PC-9 (cell line): ENCODE data around the gene B3GAT1. TPM values are rescaled to one million over a fixed set of nuclear protein-coding genes. Genes with fewer than 3 reads are reported as not detected.
A peak's percentile ranks its signal among the peaks of the same experiment; 100 is the strongest.

Experiments used
- BruUV-seq: library from RNA; stranded (reverse); fragments of 400-500 nt; replicated peaks from 2 replicates; lab custom pipeline; 2021; lab: Mats Ljungman, UMichigan
- CTCF ChIA-PET: fragments of 300-600 bp; sonication (Branson Sonifier 250); formaldehyde crosslinking; loops from one replicate; lab custom pipeline; 2022; ENCODE audit warnings: antibody characterized with exemption; lab: Charles Lee
- POLR2A ChIA-PET: fragments of 300-600 bp; sonication (Branson Sonifier 250); formaldehyde crosslinking; loops from one replicate; lab custom pipeline; 2022; ENCODE audit warnings: antibody characterized with exemption; ENCODE audit not compliant: unreplicated experiment; lab: Charles Lee
- DNase-seq, 2 experiments: peaks; one replicate each; pipeline versions ENCODE4 v3.0.0 to v3.0.0-alpha.2; 2015 to 2022; ENCODE audit warnings: mixed read lengths in 1 of 2
- H2AFZ ChIP-seq: fragments of 200-600 bp; sonication (generic); 2 replicates; pipeline ENCODE4 v1.8.1; 2017; ENCODE audit warnings: antibody characterized with exemption
- H3F3A ChIP-seq: fragments of 200-600 bp; sonication (generic); 2 replicates; pipeline ENCODE4 v1.8.1; 2017; ENCODE audit warnings: antibody characterized with exemption, mild to moderate bottlenecking, low read depth; ENCODE audit not compliant: insufficient read depth
- H3K27ac ChIP-seq: fragments of 200-600 bp; sonication (generic); 2 replicates; pipeline ENCODE4 v1.6.1; 2016; ENCODE audit warnings: mixed run types
- H3K27me3 ChIP-seq: fragments of 200-600 bp; sonication (generic); 2 replicates; pipeline ENCODE4 v1.6.1; 2016; ENCODE audit warnings: low read depth, mixed run types; ENCODE audit not compliant: insufficient read depth
- H3K36me3 ChIP-seq: fragments of 200-600 bp; sonication (generic); 2 replicates; pipeline ENCODE4 v1.6.1; 2016; ENCODE audit warnings: low read depth, mixed run types
- H3K4me1 ChIP-seq: fragments of 200-600 bp; sonication (generic); replicated peaks from 2 replicates; pipeline ENCODE4 v1.6.1; 2016; ENCODE audit warnings: mixed run types; ENCODE audit not compliant: insufficient read depth
- H3K4me2 ChIP-seq: fragments of 200-600 bp; sonication (generic); 2 replicates; pipeline ENCODE4 v1.6.1; 2017; ENCODE audit warnings: mixed run types
- H3K4me3 ChIP-seq: fragments of 200-600 bp; sonication (generic); 2 replicates; pipeline ENCODE4 v1.6.1; 2016; ENCODE audit warnings: mixed run types
- H3K79me2 ChIP-seq: fragments of 200-600 bp; sonication (generic); 2 replicates; pipeline ENCODE4 v1.6.1; 2017; ENCODE audit warnings: low read depth, mixed run types
- H3K9me2 ChIP-seq: fragments of 200-600 bp; sonication (generic); 2 replicates; pipeline ENCODE4 v1.8.1; 2017; ENCODE audit warnings: mild to moderate bottlenecking; ENCODE audit not compliant: insufficient read depth
- H3K9me3 ChIP-seq: fragments of 200-600 bp; sonication (generic); 2 replicates; pipeline ENCODE4 v1.8.1; 2016; ENCODE audit warnings: low read depth; ENCODE audit not compliant: insufficient read depth
- H4K20me1 ChIP-seq: fragments of 200-600 bp; sonication (generic); 2 replicates; pipeline ENCODE4 v1.8.1; 2017; ENCODE audit not compliant: insufficient read depth
- CTCF ChIP-seq: fragments of 200-600 bp; sonication (generic); conservative IDR thresholded peaks from 2 replicates; pipeline ENCODE4 v1.6.1; 2017; ENCODE audit warnings: mixed run types, antibody characterized with exemption, mild to moderate bottlenecking, moderate library complexity
- EZH2 ChIP-seq: fragments of 200-600 bp; sonication (generic); IDR thresholded peaks from 2 replicates; pipeline ENCODE4 v1.8.0; 2017; ENCODE audit warnings: antibody characterized with exemption, low read depth
- intact Hi-C: fragments of 100-400 bp; cut with micrococcal nuclease; formaldehyde crosslinking; loops from one replicate; pipeline ENCODE4 v1.10.0; 2022; ENCODE audit not compliant: unreplicated experiment
- total RNA-seq: library from RNA; stranded (reverse); gene quantifications from 2 replicates; pipeline ENCODE4 v1.2.3, GENCODE V29; 2021

The B3GAT1 gene
- total RNA-seq, 1 experiment from 2014 or later = not detected

- no peaks in the 10 kb centered on the region for H3K4me1 ChIP-seq
- TF ChIP-seq CTCF (no peak), EZH2 (no peak)
- no peak for DNase-seq
- H3K27me3 ChIP-seq = no peaks in the 10 kb centered on the region
- no peak overlapping the region for H2AFZ ChIP-seq
- H3K9me2 ChIP-seq = no peaks in the 10 kb centered on the region
- POLR2A ChIA-PET = no interaction called here
- H3K79me2 ChIP-seq = no peaks in the 10 kb centered on the region
- no peaks in the 10 kb centered on the region for H3K9me3 ChIP-seq
- intact Hi-C loops = no loop called here
- no peaks in the 10 kb centered on the region for H4K20me1 ChIP-seq
- no peaks in the 10 kb centered on the region for H3K36me3 ChIP-seq
- H3F3A ChIP-seq = no peaks in the 10 kb centered on the region
- BruUV-seq = no TSS peak
- H3K4me2 ChIP-seq = no peak overlapping the region
- H3K4me3 ChIP-seq = no peak overlapping the region
- no peak overlapping the region for H3K27ac ChIP-seq
- CTCF ChIA-PET = no interaction called here
Measured at GRCh38 chr11:134367781-134368180, 44.3 kb downstream of the B3GAT1 start.

GRCh38 chr11:134366254-134366653 lies 45.8 kb downstream of the B3GAT1 start:
- peak in 1 of 2 experiments; percentile 30 for DNase-seq
- Histone ChIP-seq H3K27me3 (no peaks in the 10 kb centered on the region), H3K27ac (no peak overlapping the region), H3K4me2 (no peak overlapping the region), H3K9me3 (no peaks in the 10 kb centered on the region), H3K4me3 (no peak overlapping the region), H3K36me3 (no peaks in the 10 kb centered on the region), H3K79me2 (no peaks in the 10 kb centered on the region), H4K20me1 (no peaks in the 10 kb centered on the region), H3K4me1 (no peaks in the 10 kb centered on the region), H3K9me2 (no peaks in the 10 kb centered on the region), H3F3A (no peaks in the 10 kb centered on the region), H2AFZ (no peak overlapping the region)
- POLR2A ChIA-PET = no interaction called here
- intact Hi-C loops = no loop called here
- TF ChIP-seq CTCF (no peak), EZH2 (no peak)
- CTCF ChIA-PET = no interaction called here
- no TSS peak for BruUV-seq

- Histone ChIP-seq H3K36me3 (no peaks in the 10 kb centered on the region), H3K9me2 (no peaks in the 10 kb centered on the region), H2AFZ (no peak overlapping the region), H3K4me3 (no peak overlapping the region), H3K27ac (no peak overlapping the region), H3K9me3 (no peaks in the 10 kb centered on the region), H3K27me3 (no peaks in the 10 kb centered on the region), H3K79me2 (no peaks in the 10 kb centered on the region), H4K20me1 (no peaks in the 10 kb centered on the region), H3K4me1 (no peaks in the 10 kb centered on the region), H3K4me2 (no peak overlapping the region), H3F3A (no peaks in the 10 kb centered on the region)
- CTCF ChIA-PET = no interaction called here
- no TSS peak for BruUV-seq
- no peak for TF ChIP-seq CTCF
- no peak for TF ChIP-seq EZH2
- POLR2A ChIA-PET = no interaction called here
- no peak for DNase-seq
- intact Hi-C loops = no loop called here
Measured at GRCh38 chr11:134365011-134365925, 46.8 kb downstream of the B3GAT1 start.
